HepG2 (cell line): Measurements from ENCODE around the gene EYA4.

ENCODE experiments used
- CTCF ChIP-seq: sonication (generic); formaldehyde crosslinking; IDR thresholded peaks from 2 replicates; pipeline ENCODE4 v1.5.0; 2020; ENCODE audit warnings: mild to moderate bottlenecking, missing genetic modification reagents, moderate library complexity
- EZH2 ChIP-seq: conservative IDR thresholded peaks from 2 replicates; pipeline ENCODE4 v1.6.1; 2012; ENCODE audit warnings: mild to moderate bottlenecking, low read depth, low read length, moderate library complexity
- HDAC2 ChIP-seq: sonication (generic); formaldehyde crosslinking; IDR thresholded peaks from 2 replicates; pipeline ENCODE4 v1.4.0; 2020; ENCODE audit warnings: missing genetic modification reagents
- HNRNPL ChIP-seq: fragments of 200-400 bp; formaldehyde crosslinking; IDR thresholded peaks from 2 replicates; pipeline ENCODE4 v1.6.1; 2017; ENCODE audit warnings: mild to moderate bottlenecking, low read depth, low read length
- TF ChIP-seq, protein P1 (sequence below): sonication (generic); formaldehyde crosslinking; IDR thresholded peaks from 2 replicates; pipeline ENCODE4 v1.9.0; 2022; ENCODE audit warnings: missing genetic modification reagents, mild to moderate bottlenecking, borderline replicate concordance

DNA sequence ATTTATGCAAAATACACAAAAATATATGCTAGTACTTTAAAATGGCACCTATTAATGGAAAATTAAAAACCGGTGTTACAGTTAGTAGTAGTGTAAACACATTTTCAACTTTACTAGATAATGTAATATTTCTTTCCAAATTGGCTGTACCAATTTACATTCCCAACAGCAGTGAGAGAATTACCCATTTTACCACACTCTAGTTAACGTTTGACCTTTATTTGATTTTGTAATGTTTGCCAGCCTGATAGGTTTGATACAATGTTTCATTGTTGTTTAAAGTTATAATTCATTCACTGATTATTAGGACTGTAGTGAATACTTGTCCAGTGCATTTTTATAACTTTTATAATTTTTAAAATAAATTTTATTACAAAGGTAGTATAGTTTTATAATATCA, 182.1 kb downstream of the EYA4 start:
- TF ChIP-seq, protein P1, sequence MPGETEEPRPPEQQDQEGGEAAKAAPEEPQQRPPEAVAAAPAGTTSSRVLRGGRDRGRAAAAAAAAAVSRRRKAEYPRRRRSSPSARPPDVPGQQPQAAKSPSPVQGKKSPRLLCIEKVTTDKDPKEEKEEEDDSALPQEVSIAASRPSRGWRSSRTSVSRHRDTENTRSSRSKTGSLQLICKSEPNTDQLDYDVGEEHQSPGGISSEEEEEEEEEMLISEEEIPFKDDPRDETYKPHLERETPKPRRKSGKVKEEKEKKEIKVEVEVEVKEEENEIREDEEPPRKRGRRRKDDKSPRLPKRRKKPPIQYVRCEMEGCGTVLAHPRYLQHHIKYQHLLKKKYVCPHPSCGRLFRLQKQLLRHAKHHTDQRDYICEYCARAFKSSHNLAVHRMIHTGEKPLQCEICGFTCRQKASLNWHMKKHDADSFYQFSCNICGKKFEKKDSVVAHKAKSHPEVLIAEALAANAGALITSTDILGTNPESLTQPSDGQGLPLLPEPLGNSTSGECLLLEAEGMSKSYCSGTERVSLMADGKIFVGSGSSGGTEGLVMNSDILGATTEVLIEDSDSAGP (CRISPR knock-in tag), result no peak
- no peak for TF ChIP-seq CTCF
- TF ChIP-seq EZH2, result no peak
- no peak for TF ChIP-seq HDAC2 (CRISPR knock-in tag)
- TF ChIP-seq HNRNPL, result no peak
